ENCODE results near the gene GALNTL6.

Gene GALNTL6

GRCh38 chr4:172245516-172245915, 432.3 kb downstream of the GALNTL6 start:
- Mint-ChIP-seq H3K9me3 (peaks cover 8 to 19% of the 10 kb centered on the region in 2 donors), H3K4me3 (no peak overlapping the region), H3K27ac (no peak overlapping the region), H3K27me3 (no peaks in the 10 kb centered on the region), H3K4me1 (no peaks in the 10 kb centered on the region)
- ATAC-seq, result no peak
- no peak for DNase-seq

- H3K4me1 Mint-ChIP-seq, result no peaks in the 10 kb centered on the region
- H3K27me3 Mint-ChIP-seq, result no peaks in the 10 kb centered on the region
- ATAC-seq, result no peak
- DNase-seq, result no peak
- H3K9me3 Mint-ChIP-seq, result peaks cover 11 to 22% of the 10 kb centered on the region in 2 donors
- no peak overlapping the region for H3K4me3 Mint-ChIP-seq
- H3K27ac Mint-ChIP-seq, result no peak overlapping the region
Measured at GRCh38 chr4:172253409-172253808, 440.2 kb downstream of the GALNTL6 start.

- Mint-ChIP-seq H3K4me1 (no peaks in the 10 kb centered on the region), H3K4me3 (no peak overlapping the region), H3K27me3 (no peaks in the 10 kb centered on the region), H3K27ac (no peak overlapping the region), H3K9me3 (peaks cover 17 to 24% of the 10 kb centered on the region in 2 donors)
- no peak for DNase-seq
- ATAC-seq, result no peak
Measured at GRCh38 chr4:172256820-172257219, 443.6 kb downstream of the GALNTL6 start.

- Mint-ChIP-seq H3K27me3 (no peaks in the 10 kb centered on the region), H3K9me3 (peaks cover 0 to 4% of the 10 kb centered on the region in 2 donors), H3K4me3 (no peak overlapping the region), H3K4me1 (no peaks in the 10 kb centered on the region), H3K27ac (no peak overlapping the region)
- DNase-seq (no peak), ATAC-seq (no peak)
Measured at GRCh38 chr4:172270397-172270796, 457.2 kb downstream of the GALNTL6 start.

- H3K27ac Mint-ChIP-seq, result no peak overlapping the region
- no peak overlapping the region for H3K4me3 Mint-ChIP-seq
- no peaks in the 10 kb centered on the region for H3K27me3 Mint-ChIP-seq
- DNase-seq, result no peak
- H3K4me1 Mint-ChIP-seq, result no peaks in the 10 kb centered on the region
- H3K9me3 Mint-ChIP-seq, result peaks cover 4 to 7% of the 10 kb centered on the region in 2 donors
- no peak for ATAC-seq
Measured at GRCh38 chr4:172287117-172287516, 473.9 kb downstream of the GALNTL6 start.

- Mint-ChIP-seq H3K4me1 (no peaks in the 10 kb centered on the region), H3K9me3 (peaks cover 0 to 14% of the 10 kb centered on the region in 2 donors), H3K27me3 (no peaks in the 10 kb centered on the region), H3K27ac (no peak overlapping the region), H3K4me3 (no peak overlapping the region)
- ATAC-seq, result no peak
- DNase-seq, result no peak
Measured at GRCh38 chr4:172305698-172306097, 492.5 kb downstream of the GALNTL6 start.

GRCh38 chr4:172308078-172308477, 494.9 kb downstream of the GALNTL6 start:
- H3K9me3 Mint-ChIP-seq, result peaks cover 0 to 9% of the 10 kb centered on the region in 2 donors
- no peaks in the 10 kb centered on the region for H3K27me3 Mint-ChIP-seq
- H3K27ac Mint-ChIP-seq, result no peak overlapping the region
- no peaks in the 10 kb centered on the region for H3K4me1 Mint-ChIP-seq
- no peak for DNase-seq
- ATAC-seq, result no peak
- no peak overlapping the region for H3K4me3 Mint-ChIP-seq

- Mint-ChIP-seq H3K9me3 (peaks cover 0 to 9% of the 10 kb centered on the region in 2 donors), H3K4me3 (no peak overlapping the region), H3K27me3 (no peaks in the 10 kb centered on the region), H3K4me1 (no peaks in the 10 kb centered on the region), H3K27ac (no peak overlapping the region)
- ATAC-seq, result no peak
- DNase-seq, result no peak
Measured at GRCh38 chr4:172311682-172312081, 498.5 kb downstream of the GALNTL6 start.

GRCh38 chr4:172323288-172323687, 510.1 kb downstream of the GALNTL6 start:
- Mint-ChIP-seq H3K4me3 (no peak overlapping the region), H3K4me1 (no peaks in the 10 kb centered on the region), H3K9me3 (peaks cover 9 to 23% of the 10 kb centered on the region in 2 donors), H3K27ac (no peak overlapping the region), H3K27me3 (no peaks in the 10 kb centered on the region)
- ATAC-seq (no peak), DNase-seq (no peak)

GRCh38 chr4:172344308-172344938, 531.2 kb downstream of the GALNTL6 start:
- H3K4me1 Mint-ChIP-seq, result no peaks in the 10 kb centered on the region
- H3K27me3 Mint-ChIP-seq, result no peaks in the 10 kb centered on the region
- ATAC-seq (no peak), DNase-seq (no peak)
- H3K9me3 Mint-ChIP-seq, result peaks cover 5% of the 10 kb centered on the region in 2 donors
- H3K27ac Mint-ChIP-seq, result no peak overlapping the region
- H3K4me3 Mint-ChIP-seq, result no peak overlapping the region

- no peak for ATAC-seq
- Mint-ChIP-seq H3K27me3 (no peaks in the 10 kb centered on the region), H3K4me1 (no peaks in the 10 kb centered on the region)
Measured at GRCh38 chr4:172348426-172348825, 535.2 kb downstream of the GALNTL6 start.

GRCh38 chr4:172352356-172352755, 539.2 kb downstream of the GALNTL6 start:
- Mint-ChIP-seq H3K4me1 (no peaks in the 10 kb centered on the region), H3K27ac (no peak overlapping the region), H3K9me3 (no peaks in the 10 kb centered on the region), H3K27me3 (no peaks in the 10 kb centered on the region), H3K4me3 (no peak overlapping the region)
- no peak for DNase-seq
- ATAC-seq, result no peak

More at GRCh38 chr4:172348426-172348825, 535.2 kb downstream of the GALNTL6 start:
- Mint-ChIP-seq H3K9me3 (peaks cover 0 to 5% of the 10 kb centered on the region in 2 donors), H3K27ac (no peak overlapping the region), H3K4me3 (no peak overlapping the region)
- DNase-seq, result no peak

- Mint-ChIP-seq H3K4me1 (no peaks in the 10 kb centered on the region), H3K4me3 (no peak overlapping the region), H3K27me3 (no peaks in the 10 kb centered on the region), H3K27ac (no peak overlapping the region), H3K9me3 (no peaks in the 10 kb centered on the region)
- no peak for DNase-seq
- no peak for ATAC-seq
Measured at GRCh38 chr4:172356016-172356415, 542.8 kb downstream of the GALNTL6 start.

GRCh38 chr4:172357006-172357540, 543.9 kb downstream of the GALNTL6 start:
- no peak overlapping the region for H3K4me3 Mint-ChIP-seq
- DNase-seq, result no peak
- no peak overlapping the region for H3K27ac Mint-ChIP-seq
- no peak for ATAC-seq
- no peaks in the 10 kb centered on the region for H3K9me3 Mint-ChIP-seq
- no peaks in the 10 kb centered on the region for H3K4me1 Mint-ChIP-seq
- no peaks in the 10 kb centered on the region for H3K27me3 Mint-ChIP-seq

- Mint-ChIP-seq H3K4me1 (no peaks in the 10 kb centered on the region), H3K27me3 (no peaks in the 10 kb centered on the region), H3K9me3 (peaks cover 9 to 15% of the 10 kb centered on the region in 2 donors), H3K27ac (no peak overlapping the region), H3K4me3 (no peak overlapping the region)
- no peak for ATAC-seq
- DNase-seq, result no peak
Measured at GRCh38 chr4:172362569-172362968, 549.4 kb downstream of the GALNTL6 start.

GRCh38 chr4:172369471-172369959, 556.3 kb downstream of the GALNTL6 start:
- Mint-ChIP-seq H3K27ac (no peak overlapping the region), H3K27me3 (no peaks in the 10 kb centered on the region), H3K4me1 (no peaks in the 10 kb centered on the region), H3K4me3 (no peak overlapping the region), H3K9me3 (peaks cover 5 to 14% of the 10 kb centered on the region in 2 donors)
- no peak for ATAC-seq
- no peak for DNase-seq
